Osteoblast (primary cell): ENCODE results near the gene DEUP1. TPM values are rescaled to one million over a fixed set of nuclear protein-coding genes. Genes with fewer than 3 reads are reported as not detected.
"Not testable (repeated sequence)": the region's sequence is repeated elsewhere in the genome, so short reads cannot be mapped to it uniquely, and the experiment has no call there.

Experiments used
- DNase-seq: peaks from one replicate; pipeline ENCODE4 v3.0.0; 2011; ENCODE audit warnings: low spot score, mixed read lengths; ENCODE audit not compliant: insufficient read length; ENCODE audit errors: missing footprints
- H2AFZ ChIP-seq: 2 replicates; pipeline ENCODE4 v1.6.0; 2011; ENCODE audit warnings: mild to moderate bottlenecking, low read length
- H3K27ac ChIP-seq: 2 replicates; pipeline ENCODE4 v1.5.1; 2011; ENCODE audit warnings: mild to moderate bottlenecking, low read depth, low read length, moderate library complexity
- H3K27me3 ChIP-seq: 2 replicates; pipeline ENCODE4 v1.6.0; 2012; ENCODE audit warnings: mild to moderate bottlenecking, control low read depth, inconsistent platforms, low read length, moderate library complexity; ENCODE audit not compliant: insufficient read depth
- H3K36me3 ChIP-seq: 2 replicates; pipeline ENCODE4 v1.5.1; 2011; ENCODE audit warnings: mild to moderate bottlenecking, low read length, control low read depth, moderate library complexity; ENCODE audit not compliant: insufficient read depth
- H3K4me1 ChIP-seq: 2 replicates; pipeline ENCODE4 v1.5.1; 2011; ENCODE audit warnings: mild to moderate bottlenecking, low read length, control low read depth, moderate library complexity; ENCODE audit not compliant: insufficient read depth
- H3K4me2 ChIP-seq: 2 replicates; pipeline ENCODE4 v1.6.0; 2011; ENCODE audit warnings: mild to moderate bottlenecking, low read length; ENCODE audit not compliant: insufficient read depth
- H3K4me3 ChIP-seq: fragments of 200-600 bp; sonication (generic); 3 replicates; pipeline ENCODE4 v1.5.1; 2012; ENCODE audit warnings: mild to moderate bottlenecking, low read length, inconsistent platforms; ENCODE audit not compliant: insufficient read depth
- H3K79me2 ChIP-seq: 2 replicates; pipeline ENCODE4 v1.6.0; 2012; ENCODE audit warnings: mild to moderate bottlenecking, low read length, control low read depth, inconsistent platforms; ENCODE audit not compliant: insufficient read depth
- H3K9me3 ChIP-seq: 2 replicates; pipeline ENCODE4 v1.5.1; 2011; ENCODE audit warnings: low read depth, low read length, control low read depth
- H4K20me1 ChIP-seq: 2 replicates; pipeline ENCODE4 v1.6.0; 2012; ENCODE audit warnings: mild to moderate bottlenecking, low read length, control low read depth; ENCODE audit not compliant: insufficient read depth
- total RNA-seq: library from RNA; depleted of rRNA; stranded (reverse); fragments of >200 nt; gene quantifications from 2 replicates; pipeline ENCODE4 v1.2.3, GENCODE V29; 2012
- TF ChIP-seq, protein P1 (sequence below): IDR thresholded peaks from 2 replicates; pipeline ENCODE4 v1.5.1; 2011; ENCODE audit warnings: mild to moderate bottlenecking, low read depth, low read length, moderate library complexity; ENCODE audit errors: extremely low read depth

DEUP1 gene
- total RNA-seq, 1 donor = under 0.01 TPM

DNA sequence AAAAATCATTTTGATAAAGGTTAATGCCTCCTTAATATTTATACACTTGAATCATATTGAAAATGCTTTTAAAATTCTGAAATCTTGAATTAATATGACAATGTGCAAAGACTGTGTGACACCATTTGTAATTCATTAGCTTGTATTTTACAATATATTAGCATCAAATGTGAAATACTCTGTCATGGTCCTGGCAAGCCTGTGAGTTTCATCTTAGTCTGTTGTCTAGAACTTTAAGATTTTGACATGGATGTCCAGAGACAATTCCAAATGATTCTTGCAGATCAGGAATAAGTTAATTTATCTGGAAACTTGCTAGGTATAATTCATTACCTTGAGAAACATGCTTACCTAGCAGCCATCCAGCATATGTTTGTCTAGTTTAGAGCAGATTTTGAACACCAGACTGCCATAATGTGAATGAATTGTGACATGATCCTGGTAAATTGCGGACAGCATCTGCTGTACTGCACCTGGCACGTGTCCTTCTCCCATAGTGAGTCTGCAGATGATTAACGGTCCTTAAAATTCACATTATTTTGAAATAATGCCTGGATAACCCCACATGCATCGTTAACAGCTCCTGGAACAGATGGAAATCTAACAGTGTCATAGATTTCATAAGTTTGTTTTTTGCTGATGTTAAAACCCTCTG, 34.5 kb upstream of the DEUP1 start:
- H3K9me3 ChIP-seq = no peaks in the 10 kb centered on the region
- no peak overlapping the region for H3K4me2 ChIP-seq
- H3K4me3 ChIP-seq = no peak overlapping the region
- no peak for DNase-seq
- no peaks in the 10 kb centered on the region for H3K27me3 ChIP-seq
- H3K4me1 ChIP-seq = no peaks in the 10 kb centered on the region
- no peaks in the 10 kb centered on the region for H4K20me1 ChIP-seq
- H3K27ac ChIP-seq = no peak overlapping the region
- H3K36me3 ChIP-seq = no peaks in the 10 kb centered on the region
- H3K79me2 ChIP-seq = no peaks in the 10 kb centered on the region
- TF ChIP-seq, protein P1, sequence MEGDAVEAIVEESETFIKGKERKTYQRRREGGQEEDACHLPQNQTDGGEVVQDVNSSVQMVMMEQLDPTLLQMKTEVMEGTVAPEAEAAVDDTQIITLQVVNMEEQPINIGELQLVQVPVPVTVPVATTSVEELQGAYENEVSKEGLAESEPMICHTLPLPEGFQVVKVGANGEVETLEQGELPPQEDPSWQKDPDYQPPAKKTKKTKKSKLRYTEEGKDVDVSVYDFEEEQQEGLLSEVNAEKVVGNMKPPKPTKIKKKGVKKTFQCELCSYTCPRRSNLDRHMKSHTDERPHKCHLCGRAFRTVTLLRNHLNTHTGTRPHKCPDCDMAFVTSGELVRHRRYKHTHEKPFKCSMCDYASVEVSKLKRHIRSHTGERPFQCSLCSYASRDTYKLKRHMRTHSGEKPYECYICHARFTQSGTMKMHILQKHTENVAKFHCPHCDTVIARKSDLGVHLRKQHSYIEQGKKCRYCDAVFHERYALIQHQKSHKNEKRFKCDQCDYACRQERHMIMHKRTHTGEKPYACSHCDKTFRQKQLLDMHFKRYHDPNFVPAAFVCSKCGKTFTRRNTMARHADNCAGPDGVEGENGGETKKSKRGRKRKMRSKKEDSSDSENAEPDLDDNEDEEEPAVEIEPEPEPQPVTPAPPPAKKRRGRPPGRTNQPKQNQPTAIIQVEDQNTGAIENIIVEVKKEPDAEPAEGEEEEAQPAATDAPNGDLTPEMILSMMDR = no peak
- no peak overlapping the region for H2AFZ ChIP-seq

DNA sequence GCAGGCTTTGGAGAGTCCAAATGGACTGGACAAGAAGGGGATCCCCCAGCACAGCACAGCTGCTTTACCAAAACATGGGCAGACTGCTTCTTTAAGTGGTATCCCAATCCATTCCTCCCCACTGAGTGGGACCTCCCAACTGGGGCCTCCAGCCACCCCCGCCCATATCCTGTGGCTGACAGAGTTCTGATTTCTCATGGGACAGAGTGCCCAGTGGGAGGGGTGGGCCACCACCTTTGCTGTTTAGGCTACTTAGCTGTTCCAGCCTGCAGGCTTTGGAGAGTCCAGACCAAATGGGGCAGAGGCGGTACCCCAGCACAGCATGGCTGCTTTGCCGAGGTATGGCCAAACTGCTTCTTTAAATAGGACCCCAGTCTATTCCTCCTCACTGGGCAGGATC, 26.9 kb upstream of the DEUP1 start:
- Histone ChIP-seq H3K27ac (no peak overlapping the region), H3K9me3 (no peaks in the 10 kb centered on the region), H3K36me3 (no peaks in the 10 kb centered on the region), H3K4me2 (no peak overlapping the region), H3K4me3 (no peak overlapping the region), H2AFZ (no peak overlapping the region), H4K20me1 (no peaks in the 10 kb centered on the region), H3K27me3 (no peaks in the 10 kb centered on the region), H3K4me1 (no peaks in the 10 kb centered on the region), H3K79me2 (no peaks in the 10 kb centered on the region)
- DNase-seq = no peak
- TF ChIP-seq, protein P1 = no peak

DNA sequence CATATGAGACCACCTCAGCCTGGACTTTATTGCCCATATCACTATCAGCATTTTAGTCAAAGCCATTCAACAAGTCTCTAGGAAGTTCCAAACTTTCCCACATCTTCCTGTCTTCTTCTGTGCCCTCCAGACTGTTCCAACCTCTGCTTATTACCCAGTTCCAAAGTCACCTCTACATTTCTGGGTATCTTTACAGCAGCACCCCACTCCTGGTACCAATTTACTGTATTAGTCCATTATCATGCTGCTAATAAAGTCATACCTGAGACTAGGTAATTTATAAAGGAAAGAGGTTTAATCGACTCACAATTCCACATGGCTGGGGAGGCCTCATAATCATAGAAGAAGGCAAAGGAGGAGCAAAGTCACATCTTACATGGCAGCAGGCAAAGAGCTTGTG, 16.1 kb upstream of the DEUP1 start:
- H2AFZ ChIP-seq, H4K20me1 ChIP-seq, DNase-seq, H3K4me1 ChIP-seq, H3K4me3 ChIP-seq, H3K79me2 ChIP-seq, H3K36me3 ChIP-seq, H3K9me3 ChIP-seq, H3K27ac ChIP-seq, H3K27me3 ChIP-seq, H3K4me2 ChIP-seq: not testable (repeated sequence)

DNA sequence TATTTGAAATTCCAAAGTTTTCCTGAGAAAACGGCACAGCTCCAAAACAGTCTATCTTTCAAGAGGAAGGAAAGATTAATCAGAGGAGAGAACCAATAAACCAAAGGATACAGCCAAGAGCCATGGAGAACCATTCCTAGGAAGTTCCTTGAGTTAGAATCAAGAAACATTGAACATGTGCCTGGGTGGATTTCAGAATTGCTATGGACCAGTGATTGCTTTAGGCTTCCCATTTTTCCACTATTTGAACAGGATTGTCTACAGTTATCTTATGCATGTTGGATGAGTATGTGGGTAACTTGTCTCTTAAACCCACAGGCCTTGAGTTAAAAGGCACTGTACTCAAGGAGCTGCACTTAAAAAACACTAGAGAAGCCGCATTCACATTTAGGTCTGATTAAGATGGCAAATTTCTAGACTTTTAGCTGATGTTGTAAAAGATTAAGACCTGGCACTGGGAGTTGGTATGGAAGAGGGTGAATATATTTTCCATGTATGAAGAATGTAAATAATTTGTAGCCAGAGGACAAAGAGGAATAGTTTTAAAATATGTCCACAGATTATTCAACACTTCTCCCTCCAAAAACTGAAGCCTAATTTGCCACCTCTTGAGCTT, 11.2 kb upstream of the DEUP1 start:
- Histone ChIP-seq H3K4me3 (no peak overlapping the region), H2AFZ (no peak overlapping the region), H3K79me2 (no peaks in the 10 kb centered on the region), H3K4me1 (no peaks in the 10 kb centered on the region), H3K27ac (no peak overlapping the region), H3K27me3 (no peaks in the 10 kb centered on the region), H4K20me1 (no peaks in the 10 kb centered on the region), H3K9me3 (no peaks in the 10 kb centered on the region), H3K4me2 (no peak overlapping the region), H3K36me3 (no peaks in the 10 kb centered on the region)
- DNase-seq = no peak
- TF ChIP-seq, protein P1 = no peak
